GM18498 (cell line): ENCODE results near the gene SULT1A2.
"Not testable (repeated sequence)": the region's sequence is repeated elsewhere in the genome, so short reads cannot be mapped to it uniquely, and the experiment has no call there.

Experiments used
- ATAC-seq: cut with Tn5 transposase; IDR thresholded peaks from one replicate; pipeline ENCODE4 v1.9.1; 2021; ENCODE audit warnings: mild to moderate bottlenecking, moderate library complexity; ENCODE audit not compliant: unreplicated experiment

The SULT1A2 gene

DNA sequence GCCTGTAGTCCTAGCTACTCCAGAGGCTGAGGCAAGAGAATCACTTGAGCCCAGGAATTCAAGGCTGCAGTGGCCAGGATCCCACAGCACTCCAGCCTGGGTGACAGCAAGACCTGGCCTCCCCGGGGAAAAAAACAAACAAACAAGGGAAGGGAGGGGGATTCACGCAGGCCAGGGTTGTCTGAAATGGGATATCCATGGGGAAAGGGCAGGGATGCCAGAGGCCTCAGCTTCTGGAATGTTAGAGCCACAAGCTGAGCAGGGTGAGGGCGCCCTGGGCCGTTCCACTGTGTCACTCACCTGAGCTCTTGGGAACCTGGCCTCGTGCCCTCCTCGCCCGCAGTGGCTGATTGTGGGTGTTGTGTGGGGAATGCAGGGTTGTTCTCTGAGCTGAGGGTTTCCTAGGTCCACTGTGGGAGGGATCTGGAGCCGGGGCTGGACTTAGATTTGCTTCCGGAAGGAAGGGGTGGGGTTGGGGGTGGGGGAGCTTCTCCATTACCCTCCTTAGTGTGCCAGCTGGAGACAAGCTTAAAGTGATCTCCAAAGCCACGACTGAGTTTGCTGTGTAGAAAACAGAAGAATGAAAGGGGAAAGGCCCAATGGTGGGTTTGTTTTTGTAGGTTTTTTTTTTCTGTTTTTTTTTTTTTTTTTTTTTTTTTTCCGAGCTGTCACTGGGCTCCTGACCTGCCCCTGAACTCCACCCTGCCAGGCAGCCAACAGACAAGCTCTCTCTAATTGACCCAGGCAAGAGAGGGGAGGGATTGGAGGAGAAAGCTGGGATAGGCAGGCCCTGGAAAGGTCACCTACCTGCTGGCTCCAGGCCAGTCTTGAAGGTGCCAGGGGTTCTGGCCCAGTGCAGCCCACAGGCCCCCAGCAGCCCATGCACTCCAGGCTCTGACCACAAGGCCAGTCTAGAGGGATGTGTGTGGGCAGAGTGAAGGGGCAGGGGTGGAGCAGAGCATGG lies 13.1 kb upstream of the SULT1A2 start, which contains the start of gene SULT1A1:
SULT1A1 (minus strand) TSS at position 414 of the 964 bp plus-strand sequence. CDS start 1,189 bp downstream, outside the sequence.
- ATAC-seq = no peak

DNA sequence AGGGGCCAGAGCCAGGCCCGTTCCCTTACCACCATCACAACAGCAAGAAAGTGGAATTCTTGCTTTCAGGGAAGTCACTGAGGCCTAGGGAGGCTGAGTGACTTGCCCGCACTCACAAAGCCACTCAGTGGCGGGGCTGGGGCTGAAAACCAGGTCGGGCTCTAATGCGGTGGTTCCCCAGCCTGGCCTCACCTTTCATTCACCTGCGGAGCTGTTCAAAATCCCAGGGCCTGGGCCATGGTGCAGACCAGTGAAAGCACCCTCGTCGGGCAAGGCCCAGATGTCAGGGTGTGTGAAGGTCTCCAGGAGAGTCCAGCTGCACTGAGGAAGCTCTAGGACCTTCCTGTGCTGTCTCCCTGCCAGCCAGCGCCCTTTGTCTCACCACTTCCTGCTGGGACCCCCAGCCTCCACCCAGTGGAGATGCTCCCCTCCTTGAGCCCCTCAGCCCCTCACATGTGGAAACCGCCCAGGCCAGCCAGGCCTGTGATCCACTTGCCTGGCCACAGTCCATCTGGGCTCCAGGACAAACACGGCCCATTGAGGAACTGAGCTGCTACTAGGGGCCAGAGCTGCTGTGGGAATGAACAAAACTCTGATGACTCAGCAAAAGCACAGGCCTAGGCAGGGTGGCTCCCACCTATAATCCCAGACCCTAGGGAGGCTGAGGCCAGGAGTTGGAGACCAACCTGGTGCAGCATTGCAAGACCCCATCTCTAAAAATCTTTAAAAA lies 12.2 kb upstream of the SULT1A2 start:
- ATAC-seq = not testable (repeated sequence)

DNA sequence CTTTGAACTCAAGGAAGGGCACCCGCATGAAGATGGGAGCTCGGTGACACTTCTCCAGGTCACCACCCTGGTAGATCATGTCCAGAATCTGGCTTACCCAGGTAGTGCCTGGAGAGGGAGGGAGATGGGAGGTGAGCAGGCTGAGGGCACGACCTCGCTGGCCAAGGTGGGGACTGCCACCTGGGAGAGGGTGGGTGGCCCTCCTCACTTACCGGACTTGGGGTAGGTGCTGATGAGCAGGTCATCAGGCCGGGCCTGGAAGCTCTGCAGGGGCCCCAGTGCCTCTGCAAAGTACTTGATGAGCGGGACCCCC lies 11.6 kb upstream of the SULT1A2 start:
- ATAC-seq = not testable (repeated sequence)

DNA sequence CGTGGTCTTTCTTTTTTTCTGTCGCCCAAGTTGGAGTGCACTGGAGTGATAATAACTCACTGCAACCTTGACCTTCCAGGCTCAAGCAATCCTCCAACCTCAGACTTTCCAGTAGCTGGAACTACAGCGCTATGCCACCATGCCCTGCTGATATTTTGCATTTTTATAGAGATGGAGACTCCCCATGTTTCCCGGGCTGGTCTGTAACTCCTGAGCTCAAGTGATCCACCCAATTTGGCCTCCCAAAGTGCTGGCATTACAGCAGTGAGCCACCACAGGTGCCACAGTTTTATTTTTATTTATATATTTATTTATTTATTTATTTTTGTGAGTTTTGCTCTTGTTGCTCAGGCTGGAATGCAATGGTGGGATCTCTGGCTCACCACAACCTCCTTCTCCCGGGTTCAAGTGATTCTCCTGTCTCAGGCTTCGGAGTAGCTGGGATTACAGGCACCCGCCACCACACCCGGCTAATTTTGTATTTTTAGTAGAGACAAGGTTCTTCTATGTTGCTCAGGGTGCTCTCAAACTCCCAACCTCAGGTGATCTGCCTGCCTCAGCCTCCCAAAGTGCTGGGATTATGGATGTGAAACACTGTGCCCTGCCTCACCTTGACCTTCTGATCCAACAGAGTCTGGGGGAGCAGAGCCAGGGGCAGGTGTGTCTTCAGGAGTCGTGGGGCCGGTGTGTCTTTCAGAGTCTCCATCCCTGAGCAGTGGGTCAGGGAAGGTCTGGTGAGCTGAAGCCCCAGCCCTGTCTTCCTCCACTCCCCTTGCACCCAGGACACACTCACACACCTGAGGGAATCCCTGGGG lies 11.0 kb upstream of the SULT1A2 start:
- not testable (repeated sequence) for ATAC-seq

DNA sequence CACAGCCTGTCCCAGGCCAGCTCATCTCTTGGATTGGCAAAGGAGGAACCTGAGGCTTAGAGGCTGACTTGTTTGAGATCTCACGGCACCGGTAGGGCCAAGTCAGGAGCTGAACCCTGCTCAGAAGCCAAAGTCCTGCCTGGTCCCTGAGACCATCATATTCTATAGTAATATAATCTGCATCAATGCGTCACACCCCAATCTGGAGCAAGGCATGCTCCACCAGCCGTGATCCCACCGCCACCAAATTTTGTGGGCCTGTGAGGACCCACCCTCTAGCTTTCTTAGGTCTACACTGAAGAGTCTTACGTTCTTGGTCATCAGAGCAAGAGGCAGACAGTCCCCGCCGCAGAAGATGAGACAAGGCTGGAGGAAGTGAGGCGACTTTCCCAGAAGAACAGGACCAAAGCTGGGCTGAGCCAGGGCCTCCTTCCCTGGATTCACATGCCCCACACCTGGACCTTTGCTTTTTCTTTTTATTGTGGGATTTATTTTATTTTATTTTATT lies 10.3 kb upstream of the SULT1A2 start:
- ATAC-seq = no peak

DNA sequence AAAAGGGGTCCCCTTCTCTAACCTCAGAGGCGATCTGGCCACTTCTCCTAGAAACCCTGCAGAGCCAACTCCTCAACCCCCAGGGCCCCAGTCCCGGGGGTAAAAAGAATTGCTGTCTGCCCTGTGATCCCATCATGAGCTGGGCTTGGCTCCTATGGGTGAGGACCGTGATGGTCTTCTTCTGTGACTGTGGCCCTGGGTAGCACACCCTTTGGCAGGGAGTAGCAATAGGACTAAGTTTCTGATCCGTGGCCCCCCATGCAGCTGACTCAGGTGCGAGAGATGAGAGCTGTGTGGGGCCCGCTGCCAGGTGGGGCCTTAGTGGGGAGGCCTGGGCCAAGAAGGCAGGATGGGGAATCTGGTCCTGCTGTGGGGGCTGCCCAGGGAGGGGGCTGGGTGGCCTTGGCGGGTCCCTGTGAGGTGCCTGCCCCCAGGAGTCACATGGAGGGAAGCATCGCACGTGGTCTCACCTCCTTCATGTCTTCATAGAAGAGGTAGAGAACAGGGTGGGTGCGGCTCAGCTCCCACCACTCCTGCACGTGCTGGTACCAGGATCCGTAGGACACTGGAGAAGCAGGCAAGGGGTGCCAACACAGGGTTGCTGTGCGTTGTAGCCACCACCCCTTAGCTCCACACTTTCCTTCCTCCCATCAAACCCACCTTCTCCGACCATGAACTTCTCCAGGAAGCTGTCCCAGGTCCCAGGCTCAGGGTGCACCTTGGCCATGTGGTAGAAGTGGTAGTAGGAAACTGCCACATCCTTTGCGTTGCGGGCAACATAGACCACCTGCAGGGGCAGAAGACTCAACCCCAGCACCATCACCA lies 9.7 kb upstream of the SULT1A2 start:
- no peak for ATAC-seq

DNA sequence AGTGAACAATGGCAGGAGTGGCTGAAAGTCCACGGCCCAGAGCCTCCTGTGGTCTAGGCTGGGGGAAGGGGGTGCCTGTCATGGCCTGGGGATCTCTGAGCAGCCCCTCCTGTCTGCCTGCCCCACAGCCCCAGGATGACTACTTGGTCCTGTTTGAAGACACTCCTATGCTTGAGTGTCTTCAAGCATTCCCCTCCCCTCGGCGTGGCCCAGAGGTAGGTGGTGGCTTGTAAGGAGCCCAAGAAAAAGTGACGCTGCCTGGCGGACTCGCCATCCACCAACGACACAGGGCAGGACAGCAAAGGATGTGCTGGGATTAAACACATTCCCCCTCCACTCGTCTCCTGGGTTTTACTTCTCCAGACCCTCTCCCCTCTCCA lies 7.3 kb upstream of the SULT1A2 start:
- ATAC-seq = no peak

DNA sequence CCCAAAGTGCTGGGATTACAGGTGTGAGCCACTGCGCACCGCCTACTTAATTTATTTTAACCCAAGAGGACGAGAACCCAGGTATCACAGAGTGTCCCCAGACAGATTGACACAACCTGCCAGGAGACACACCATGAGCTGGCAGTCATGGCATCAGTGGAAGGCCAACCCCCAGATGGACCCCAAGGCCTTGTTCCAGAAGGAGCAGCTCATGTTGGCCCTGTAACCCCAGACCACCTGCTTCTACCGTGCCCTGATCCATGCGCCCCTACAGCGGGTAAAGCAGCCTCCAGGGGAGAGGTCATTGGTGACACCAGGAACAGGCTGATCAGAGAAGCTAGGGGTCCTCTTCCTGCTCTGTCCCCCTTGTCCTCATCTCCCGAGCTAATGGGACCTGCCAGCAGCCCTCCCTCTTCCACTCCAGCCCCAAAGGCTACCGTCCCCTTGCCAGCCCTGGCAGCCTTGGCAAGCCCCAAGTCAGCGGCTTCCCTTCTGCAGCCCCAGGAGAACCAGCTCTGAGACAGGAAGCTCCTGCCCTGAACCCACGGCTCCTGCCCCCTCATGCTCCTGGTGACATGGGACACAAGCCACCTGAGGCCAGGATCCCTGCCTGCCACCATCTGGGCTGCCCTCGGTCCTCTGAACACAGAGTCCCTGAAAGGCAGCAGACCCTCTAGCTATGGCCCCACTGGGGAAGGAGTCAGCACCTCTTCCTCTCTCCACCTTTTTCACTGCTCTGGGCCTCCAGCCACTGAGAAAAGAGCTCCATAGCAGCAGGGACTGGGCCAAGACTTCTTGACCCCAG lies 6.7 kb upstream of the SULT1A2 start:
- no peak for ATAC-seq

DNA sequence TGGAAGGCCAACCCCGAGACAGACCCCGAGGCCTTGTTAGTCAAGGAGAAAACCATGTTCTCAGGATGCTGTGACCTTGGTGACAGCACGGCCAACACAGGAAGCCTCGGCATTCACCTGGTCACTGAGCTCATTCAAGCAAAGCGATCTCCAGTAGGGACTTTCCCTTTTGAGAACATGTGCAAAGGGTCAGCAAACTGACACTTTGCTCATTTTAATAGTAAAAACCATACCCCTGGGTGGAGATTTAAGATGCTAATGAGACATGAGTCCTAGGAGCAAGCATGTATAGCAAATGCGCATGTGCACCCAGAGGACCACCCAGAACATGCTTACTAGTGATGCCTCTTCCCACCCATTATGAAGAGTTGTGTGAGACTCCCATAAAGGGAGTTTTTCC lies 5.7 kb upstream of the SULT1A2 start:
- ATAC-seq = no peak

DNA sequence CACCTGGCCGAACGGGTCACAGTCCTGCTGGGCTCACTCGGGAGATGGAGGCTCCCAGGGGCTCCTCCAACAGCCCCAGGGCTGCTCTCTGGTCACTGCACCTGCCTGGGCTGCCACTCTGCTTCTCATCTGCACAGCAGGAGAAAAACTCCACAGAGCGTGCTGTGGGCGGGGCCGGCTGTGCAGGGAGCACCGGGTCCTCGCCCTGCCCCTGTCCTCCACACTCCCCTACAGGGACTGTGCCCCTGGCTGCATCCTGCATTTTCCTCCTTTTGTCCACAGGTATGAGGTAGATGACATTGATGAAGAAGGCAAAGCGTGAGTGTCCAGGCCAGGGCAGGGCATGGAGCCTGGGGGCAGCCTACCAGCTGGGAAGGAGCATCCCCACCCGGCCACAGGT lies 5.2 kb upstream of the SULT1A2 start:
- ATAC-seq = not testable (repeated sequence)

DNA sequence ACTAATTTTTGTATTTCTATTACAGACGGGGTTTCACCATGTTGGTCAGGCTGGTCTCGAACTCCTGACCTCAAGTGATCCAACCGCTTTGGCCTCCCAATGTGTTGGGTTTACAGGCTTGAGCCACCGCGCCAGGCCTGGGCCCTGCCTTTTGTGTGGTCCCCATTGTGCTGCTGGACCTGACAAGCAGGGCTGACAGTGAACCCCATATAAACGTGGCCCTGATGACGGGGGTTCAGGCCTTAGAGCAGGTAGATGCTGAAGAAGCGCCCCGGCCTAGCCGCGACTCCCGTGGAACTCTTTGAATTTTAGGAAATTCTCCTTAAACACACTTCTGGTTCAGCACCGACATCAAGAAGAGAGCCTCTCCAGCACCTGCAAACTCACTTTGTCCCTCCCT lies 4.7 kb upstream of the SULT1A2 start:
- not testable (repeated sequence) for ATAC-seq

DNA sequence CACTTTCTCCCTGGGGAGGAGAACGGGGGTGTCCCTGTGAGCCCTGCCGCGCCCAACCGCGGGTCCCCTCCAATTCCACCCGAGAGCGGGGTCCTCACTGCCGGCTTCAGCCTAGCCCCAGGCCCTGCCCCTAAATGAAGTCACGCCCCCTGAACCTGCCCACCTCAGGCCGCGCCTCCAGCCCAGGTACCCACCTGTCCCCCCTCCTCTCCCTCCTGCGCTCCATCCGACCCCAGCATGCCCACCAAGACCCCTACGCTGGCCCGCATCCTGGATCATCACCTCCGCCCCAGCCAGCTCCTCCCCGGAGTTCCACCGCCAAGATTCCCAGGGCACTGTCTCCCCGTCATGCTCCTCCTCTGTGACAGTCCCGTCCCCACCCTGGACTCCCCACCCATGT lies 4.1 kb upstream of the SULT1A2 start:
- not testable (repeated sequence) for ATAC-seq

DNA sequence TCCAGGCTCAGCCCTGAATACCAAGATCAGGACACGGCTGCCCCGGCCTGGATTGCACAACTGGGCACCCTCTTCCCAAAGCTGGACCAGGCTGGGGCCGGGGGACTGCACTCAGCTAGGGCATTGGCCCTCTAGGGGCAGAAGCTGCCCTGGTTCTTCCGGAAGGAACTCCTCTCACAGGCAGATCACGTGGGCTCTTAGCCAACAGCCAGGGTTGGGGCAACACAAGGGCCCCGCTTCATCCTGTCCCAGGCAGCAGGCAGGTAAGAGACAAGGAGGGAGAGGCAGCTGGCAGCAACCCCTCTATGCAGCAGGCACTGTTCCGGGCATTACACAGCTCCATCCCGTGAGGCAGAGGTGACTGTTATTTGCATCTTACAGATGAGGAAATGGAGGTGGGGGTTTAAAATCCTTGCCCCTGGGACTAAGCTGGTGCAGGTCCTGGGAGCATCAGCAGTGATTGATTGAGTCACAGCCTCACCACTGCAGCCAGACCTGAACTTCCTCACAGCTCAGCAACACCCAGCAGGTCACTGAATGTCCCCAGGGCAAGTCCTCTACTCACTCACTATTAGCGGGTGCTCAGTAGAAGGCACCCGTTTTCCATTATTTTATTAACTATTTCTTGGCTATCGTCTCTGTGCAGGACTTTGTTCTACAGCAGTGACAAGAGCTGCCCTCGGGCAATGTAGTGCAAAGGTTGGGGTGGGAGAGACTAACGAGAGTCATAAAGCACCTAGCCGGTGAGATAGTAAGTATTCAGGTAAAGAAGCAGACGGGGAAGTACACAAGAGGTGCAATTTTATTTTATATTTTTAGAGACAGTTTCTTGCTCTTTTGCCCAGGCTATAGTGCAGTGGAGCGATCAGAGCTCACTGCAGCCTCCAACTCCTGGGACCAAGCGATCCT lies 2.8 kb upstream of the SULT1A2 start:
- not testable (repeated sequence) for ATAC-seq

DNA sequence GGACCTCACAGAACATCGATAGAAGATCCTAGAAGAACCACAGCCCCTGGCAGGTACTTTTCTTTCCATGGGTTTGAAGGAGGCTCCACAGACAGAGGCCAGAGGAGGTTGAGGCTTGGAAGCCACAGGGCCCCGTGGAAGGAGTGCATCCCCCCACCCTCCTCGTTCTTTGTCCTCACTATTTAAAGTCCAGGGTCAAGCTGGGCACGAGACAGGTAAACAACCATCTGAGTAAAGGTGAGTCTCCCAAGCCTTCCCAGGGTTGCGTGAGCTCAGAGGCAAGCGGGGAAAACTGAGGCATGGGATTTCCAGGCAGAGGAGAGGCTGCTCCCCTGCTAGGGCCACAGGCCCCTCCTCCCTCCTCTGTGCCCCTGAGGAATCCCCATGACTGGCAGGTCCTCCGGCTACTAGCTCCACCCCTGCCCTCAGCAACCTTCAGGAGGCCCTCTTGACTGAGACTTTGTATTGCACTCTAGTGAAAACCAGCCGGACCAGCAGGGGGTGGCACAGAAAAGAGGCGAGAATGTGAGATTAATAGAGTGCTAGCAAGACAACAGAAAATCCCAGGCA lies 927 bp upstream of the SULT1A2 start:
- no peak for ATAC-seq

DNA sequence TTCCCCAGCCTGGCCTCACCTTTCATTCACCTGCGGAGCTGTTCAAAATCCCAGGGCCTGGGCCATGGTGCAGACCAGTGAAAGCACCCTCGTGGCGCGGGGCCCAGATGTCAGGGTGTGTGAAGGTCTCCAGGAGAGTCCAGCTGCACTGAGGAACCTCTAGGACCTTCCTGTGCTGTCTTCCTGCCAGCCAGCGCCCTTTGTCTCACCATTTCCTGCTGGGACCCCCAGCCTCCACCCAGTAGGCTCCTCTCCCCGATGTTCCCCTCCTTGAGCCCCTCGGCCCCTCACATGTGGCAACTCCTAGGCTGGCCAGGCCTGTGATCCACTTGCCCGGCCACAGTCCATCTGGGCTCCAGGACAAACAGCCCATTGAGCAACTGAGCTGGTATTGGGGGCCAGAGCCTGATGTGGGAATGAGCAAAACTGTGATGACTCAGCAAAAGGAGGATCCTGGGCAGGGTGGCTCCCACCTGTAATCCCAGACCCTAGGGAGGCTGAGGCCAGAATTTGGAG lies 677 bp downstream of the SULT1A2 start:
- ATAC-seq = no peak

DNA sequence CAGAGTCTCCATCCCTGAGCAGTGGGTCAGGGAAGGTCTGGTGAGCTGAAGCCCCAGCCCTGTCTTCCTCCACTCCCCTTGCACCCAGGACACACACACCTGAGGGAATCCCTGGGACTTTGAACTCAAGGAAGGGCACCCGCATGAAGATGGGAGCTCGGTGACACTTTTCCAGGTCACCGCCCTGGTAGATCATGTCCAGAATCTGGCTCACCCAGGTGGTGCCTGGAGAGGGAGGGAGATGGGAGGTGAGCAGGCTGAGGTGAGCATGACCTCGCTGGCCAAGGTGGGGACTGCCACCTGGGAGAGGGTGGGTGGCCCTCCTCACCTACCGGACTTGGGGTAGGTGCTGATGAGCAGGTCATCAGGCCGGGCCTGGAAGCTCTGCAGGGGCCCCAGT lies 1.4 kb downstream of the SULT1A2 start:
- ATAC-seq = not testable (repeated sequence)

DNA sequence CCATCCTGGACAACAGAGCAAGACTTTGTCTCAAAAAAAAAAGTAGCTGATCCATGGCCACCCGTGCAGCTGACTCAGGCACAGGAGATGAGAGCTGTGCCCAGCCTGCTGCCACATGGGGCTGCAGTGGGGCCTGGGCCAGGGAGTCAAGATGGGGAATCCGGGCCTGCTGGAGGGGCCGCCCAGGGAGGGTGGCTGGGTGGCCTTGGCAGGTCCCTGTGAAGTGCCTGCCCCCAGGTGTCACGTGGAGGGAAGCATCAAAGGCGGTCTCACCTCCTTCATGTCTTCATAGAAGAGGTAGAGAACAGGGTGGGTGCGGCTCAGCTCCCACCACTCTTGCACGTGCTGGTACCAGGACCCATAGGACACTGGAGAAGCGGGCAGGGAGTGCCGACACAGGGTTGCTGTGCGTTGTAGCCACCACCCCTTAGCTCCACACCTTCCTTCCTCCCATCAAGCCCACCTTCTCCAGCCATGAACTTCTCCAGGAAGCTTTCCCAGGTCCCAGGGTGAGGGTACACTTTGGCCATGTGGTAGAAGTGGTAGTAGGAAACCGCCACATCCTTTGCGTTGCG lies 3.8 kb downstream of the SULT1A2 start:
- no peak for ATAC-seq
